ENCODE measurements around the gene PHYKPL.

DNA sequence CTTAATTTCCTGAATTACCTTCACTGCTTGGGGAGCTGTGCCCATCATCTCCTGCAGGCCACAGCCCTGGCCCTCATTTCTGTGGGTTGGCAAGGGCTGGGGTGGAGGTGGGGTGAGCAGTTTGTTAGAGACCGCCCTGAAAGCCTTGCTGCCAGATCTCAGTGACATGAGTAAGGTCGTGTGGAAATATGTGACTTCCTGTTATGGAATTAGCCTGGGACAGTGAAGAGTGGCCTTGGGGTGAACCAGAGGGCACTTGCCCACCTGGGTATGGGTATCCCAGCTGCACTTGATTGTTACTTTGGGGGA is 30.7 kb downstream of the PHYKPL start:
- no peak for TF ChIP-seq CTCF (IDR thresholded peaks at IDR 0.05)
- no peak for TF ChIP-seq POLR2A (IDR thresholded peaks at IDR 0.05)
